SJSA1 (cell line): ENCODE data around the gene EFNA2. TPM values are rescaled to one million over a fixed set of nuclear protein-coding genes. Genes with fewer than 3 reads are reported as not detected.
A peak's percentile ranks its signal among the peaks of the same experiment; 100 is the strongest.
"Not testable (repeated sequence)": the region's sequence is repeated elsewhere in the genome, so short reads cannot be mapped to it uniquely, and the experiment has no call there.

Experiments
- DNase-seq, 2 experiments: peaks; one replicate each; pipeline ENCODE4 v3.0.0-alpha.2; 2015 to 2020; ENCODE audit warnings: low spot score in 2 of 2, low read depth in 1 of 2
- H3K27ac ChIP-seq: fragments of 250-450 bp; sonication (Bioruptor Pico); 2 replicates; pipeline ENCODE4 v1.5.1; 2020; ENCODE audit warnings: mild to moderate bottlenecking, moderate library complexity
- H3K27me3 ChIP-seq: fragments of 250-450 bp; sonication (Bioruptor Pico); replicated peaks from 2 replicates; pipeline ENCODE4 v1.5.1; 2020; ENCODE audit warnings: mild to moderate bottlenecking, moderate library complexity
- H3K36me3 ChIP-seq: fragments of 250-450 bp; sonication (Bioruptor Pico); 2 replicates; pipeline ENCODE4 v1.5.1; 2020; ENCODE audit warnings: mild to moderate bottlenecking
- H3K4me1 ChIP-seq: fragments of 250-450 bp; sonication (Bioruptor Pico); replicated peaks from 2 replicates; pipeline ENCODE4 v1.6.1; 2021; ENCODE audit warnings: mild to moderate bottlenecking
- H3K4me3 ChIP-seq: fragments of 250-450 bp; sonication (Bioruptor Pico); 2 replicates; pipeline ENCODE4 v1.5.1; 2020; ENCODE audit warnings: mild to moderate bottlenecking
- H3K9me3 ChIP-seq: fragments of 250-450 bp; sonication (Bioruptor Pico); replicated peaks from 2 replicates; pipeline ENCODE4 v1.5.1; 2020; ENCODE audit warnings: mild to moderate bottlenecking
- total RNA-seq: library from RNA; depleted of rRNA; stranded (reverse); fragments of >200 nt; shearing (Covaris generic); gene quantifications from 2 replicates; pipeline ENCODE4 v1.2.3, GENCODE V29; 2014

The EFNA2 gene
- total RNA-seq, 1 experiment from 2014 or later = not detected

- no peak overlapping the region for H3K27ac ChIP-seq
Measured at GRCh38 chr19:1245494-1246264, 40.0 kb upstream of the EFNA2 start.

GRCh38 chr19:1246265-1247087 lies 39.2 kb upstream of the EFNA2 start:
- not testable (repeated sequence) for H3K27ac ChIP-seq

More at GRCh38 chr19:1245494-1246264, 40.0 kb upstream of the EFNA2 start:
- H3K9me3 ChIP-seq = no peaks in the 10 kb centered on the region; the same call in 1 of the 2 replicates
- H3K4me1 ChIP-seq = peaks cover 56% of the 10 kb centered on the region
- no peak overlapping the region for H3K4me3 ChIP-seq
- peaks cover 43% of the 10 kb centered on the region for H3K36me3 ChIP-seq
- no peaks in the 10 kb centered on the region for H3K27me3 ChIP-seq
- DNase-seq = no peak

GRCh38 chr19:1247748-1248138 lies 37.9 kb upstream of the EFNA2 start:
- H3K36me3 ChIP-seq = peaks cover 51% of the 10 kb centered on the region
- no peaks in the 10 kb centered on the region; the same call in 1 of the 2 replicates for H3K9me3 ChIP-seq
- H3K27me3 ChIP-seq = no peaks in the 10 kb centered on the region
- DNase-seq = no peak
- peak overlapping the region; percentile 89 for H3K4me3 ChIP-seq
- peak overlapping the region; percentile 98 for H3K27ac ChIP-seq
- peaks cover 47% of the 10 kb centered on the region for H3K4me1 ChIP-seq

More at GRCh38 chr19:1246265-1247087, 39.2 kb upstream of the EFNA2 start:
- not testable (repeated sequence) for H3K4me3 ChIP-seq, H3K27me3 ChIP-seq, H3K9me3 ChIP-seq, DNase-seq
- Histone ChIP-seq H3K36me3 (peaks cover 50% of the 10 kb centered on the region), H3K4me1 (peaks cover 50% of the 10 kb centered on the region)

DNA sequence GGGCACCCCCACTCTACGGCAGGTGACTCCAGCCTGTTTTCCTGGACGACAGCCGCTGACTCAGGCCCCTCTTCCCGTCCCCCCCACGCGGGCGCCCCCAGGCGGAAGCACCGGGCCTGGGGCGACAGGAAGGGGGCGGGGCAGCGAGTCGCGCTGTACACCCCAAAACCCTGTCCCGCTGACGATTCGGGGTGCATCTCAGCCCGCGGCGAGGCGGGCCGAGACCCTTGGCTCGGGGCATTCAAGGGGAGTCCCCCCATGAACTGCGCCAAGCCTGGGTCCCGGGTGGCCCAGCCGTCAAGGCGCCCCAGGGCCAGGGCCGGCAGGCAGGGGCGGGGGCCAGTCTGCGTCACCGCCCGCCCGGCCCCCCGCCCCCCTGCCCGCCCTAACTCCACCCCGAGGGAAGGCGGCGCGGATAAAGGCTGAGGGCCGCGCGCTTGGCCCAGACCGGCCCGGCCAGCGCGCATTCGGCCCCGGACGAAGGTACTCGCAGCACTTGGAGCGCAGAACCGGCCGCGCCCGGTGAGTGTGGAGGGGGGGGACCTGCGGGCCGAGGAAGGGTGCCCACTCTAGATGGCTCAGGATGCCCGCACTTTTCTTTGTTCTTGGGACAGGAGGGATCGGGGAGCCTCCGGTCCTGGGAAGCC lies 37.4 kb upstream of the EFNA2 start, which contains the start of gene MIDN:
Gene MIDN (plus strand): TSS at position 445 of the 647 bp plus-strand sequence. CDS start 1,714 bp downstream, outside the sequence.
- Histone ChIP-seq H3K4me1 (peaks cover 51% of the 10 kb centered on the region), H3K27me3 (no peaks in the 10 kb centered on the region), H3K9me3 (no peaks in the 10 kb centered on the region; the same call in 1 of the 2 replicates), H3K4me3 (peak within 1 kb of the TSS; percentile 89), H3K27ac (peak within 1 kb of the TSS; percentile 98), H3K36me3 (peaks cover 48% of the 10 kb centered on the region)
- DNase-seq = peak; percentile 87 to 96

DNA sequence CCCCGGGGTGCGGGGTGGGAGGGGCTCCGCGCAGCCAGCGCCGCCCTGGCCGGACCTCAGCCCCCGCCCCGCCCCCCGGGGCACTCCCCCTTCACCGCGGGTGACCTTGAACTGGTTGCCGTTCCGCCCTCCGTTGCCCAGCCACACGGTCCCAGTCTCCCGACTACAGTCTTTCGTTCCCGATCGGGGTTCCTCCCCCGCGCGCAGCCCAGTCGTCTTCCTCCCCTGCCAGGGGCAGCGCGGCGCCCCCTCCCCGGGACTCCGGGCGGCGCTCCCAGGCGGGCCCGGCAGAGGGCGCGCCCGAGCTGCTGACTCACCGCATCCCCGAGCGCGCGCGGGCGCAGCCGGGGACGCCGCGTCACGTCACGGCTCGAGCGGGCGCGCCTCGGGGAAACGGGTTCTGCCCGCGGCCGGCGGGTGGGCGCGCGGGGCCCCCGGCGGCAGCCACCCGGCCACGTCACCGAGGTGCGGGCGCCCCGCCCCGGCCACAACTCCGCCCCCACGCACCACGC lies 36.8 kb upstream of the EFNA2 start:
- Histone ChIP-seq H3K36me3 (peaks cover 49% of the 10 kb centered on the region), H3K4me1 (peaks cover 54% of the 10 kb centered on the region), H3K27ac (peak overlapping the region; percentile 98), H3K27me3 (no peaks in the 10 kb centered on the region), H3K9me3 (no peaks in the 10 kb centered on the region; the same call in 1 of the 2 replicates), H3K4me3 (peak overlapping the region; percentile 89)
- peak in 1 of 2 experiments; percentile 87 for DNase-seq

DNA sequence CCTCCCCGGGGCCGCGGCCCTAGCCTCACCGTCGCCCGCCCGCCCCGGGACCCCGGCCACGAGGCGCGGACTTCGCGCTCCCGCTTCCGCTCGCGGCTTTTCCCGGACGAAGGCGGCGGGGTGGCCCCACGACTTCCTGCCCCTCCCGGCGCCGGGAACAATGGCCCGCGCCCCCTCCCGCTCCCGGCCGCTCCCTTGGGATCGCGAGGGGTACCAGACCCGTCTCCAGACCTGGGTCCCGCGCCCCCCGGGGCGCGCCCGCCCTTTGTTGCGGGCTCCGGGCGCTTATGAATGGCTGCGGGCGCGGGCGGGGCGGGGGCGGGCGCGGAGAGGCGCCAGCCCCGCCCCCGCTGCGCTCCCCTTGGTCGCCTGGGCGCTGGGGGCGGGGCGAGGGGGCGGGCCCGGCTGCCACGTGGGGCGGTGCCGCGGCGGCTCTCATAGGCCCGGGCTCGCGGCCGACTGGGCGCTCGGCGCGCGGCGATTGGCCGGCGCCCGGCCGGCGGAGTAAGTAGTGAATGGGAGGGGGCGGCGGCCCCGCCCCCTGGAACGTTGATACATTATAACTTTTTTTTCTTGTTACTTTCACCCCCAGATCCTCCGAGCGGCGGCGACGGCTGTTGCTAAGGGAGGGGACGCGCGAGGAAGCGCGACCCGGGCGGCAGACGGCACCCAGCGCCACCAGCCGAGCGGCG lies 36.2 kb upstream of the EFNA2 start:
- peak overlapping the region; percentile 89 for H3K4me3 ChIP-seq
- H3K4me1 ChIP-seq = peaks cover 54% of the 10 kb centered on the region
- no peaks in the 10 kb centered on the region for H3K27me3 ChIP-seq
- no peaks in the 10 kb centered on the region; the same call in 1 of the 2 replicates for H3K9me3 ChIP-seq
- H3K27ac ChIP-seq = peak overlapping the region; percentile 98
- DNase-seq = peak; percentile 95 to 96
- peaks cover 49% of the 10 kb centered on the region for H3K36me3 ChIP-seq

DNA sequence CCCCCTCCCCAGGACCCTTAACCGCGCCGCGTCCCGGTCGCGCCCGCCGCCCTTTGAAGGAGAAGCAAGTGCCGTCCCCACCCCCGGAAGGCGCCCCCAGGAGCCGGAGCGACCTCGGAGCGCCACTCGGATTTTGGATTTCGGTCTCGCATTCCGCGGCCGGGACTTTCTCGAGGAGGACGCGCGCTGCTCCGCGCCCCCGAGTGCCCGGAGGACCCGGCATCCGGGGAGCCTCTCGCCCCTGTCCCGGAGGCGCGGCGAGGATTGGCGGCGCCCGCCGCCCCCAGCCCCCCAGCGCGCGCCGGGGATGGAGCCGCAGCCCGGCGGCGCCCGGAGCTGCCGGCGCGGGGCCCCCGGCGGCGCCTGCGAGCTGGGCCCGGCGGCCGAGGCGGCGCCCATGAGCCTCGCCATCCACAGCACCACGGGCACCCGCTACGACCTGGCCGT lies 35.7 kb upstream of the EFNA2 start:
- H3K27me3 ChIP-seq = no peaks in the 10 kb centered on the region
- H3K9me3 ChIP-seq = no peaks in the 10 kb centered on the region; the same call in 1 of the 2 replicates
- H3K36me3 ChIP-seq = peaks cover 49% of the 10 kb centered on the region
- H3K4me1 ChIP-seq = peaks cover 54% of the 10 kb centered on the region
- H3K27ac ChIP-seq = peak overlapping the region; percentile 94
- peak overlapping the region; percentile 89 for H3K4me3 ChIP-seq
- no peak for DNase-seq

- peaks cover 55% of the 10 kb centered on the region for H3K36me3 ChIP-seq
- H3K27me3 ChIP-seq = no peaks in the 10 kb centered on the region
- DNase-seq = peak in 1 of 2 experiments; percentile 86
- no peaks in the 10 kb centered on the region; the same call in 1 of the 2 replicates for H3K9me3 ChIP-seq
- H3K4me1 ChIP-seq = peaks cover 55% of the 10 kb centered on the region
- peak overlapping the region; percentile 94 for H3K27ac ChIP-seq
- H3K4me3 ChIP-seq = peak overlapping the region; percentile 89
Measured at GRCh38 chr19:1250437-1251260, 35.0 kb upstream of the EFNA2 start.

- Histone ChIP-seq H3K27me3 (no peaks in the 10 kb centered on the region), H3K9me3 (no peaks in the 10 kb centered on the region; the same call in 1 of the 2 replicates), H3K4me3 (peak overlapping the region; percentile 89), H3K27ac (peak overlapping the region; percentile 94), H3K36me3 (peaks cover 64% of the 10 kb centered on the region), H3K4me1 (peaks cover 60% of the 10 kb centered on the region)
- DNase-seq = peak; percentile 55 to 75
Measured at GRCh38 chr19:1251330-1252220, 34.1 kb upstream of the EFNA2 start.

DNA sequence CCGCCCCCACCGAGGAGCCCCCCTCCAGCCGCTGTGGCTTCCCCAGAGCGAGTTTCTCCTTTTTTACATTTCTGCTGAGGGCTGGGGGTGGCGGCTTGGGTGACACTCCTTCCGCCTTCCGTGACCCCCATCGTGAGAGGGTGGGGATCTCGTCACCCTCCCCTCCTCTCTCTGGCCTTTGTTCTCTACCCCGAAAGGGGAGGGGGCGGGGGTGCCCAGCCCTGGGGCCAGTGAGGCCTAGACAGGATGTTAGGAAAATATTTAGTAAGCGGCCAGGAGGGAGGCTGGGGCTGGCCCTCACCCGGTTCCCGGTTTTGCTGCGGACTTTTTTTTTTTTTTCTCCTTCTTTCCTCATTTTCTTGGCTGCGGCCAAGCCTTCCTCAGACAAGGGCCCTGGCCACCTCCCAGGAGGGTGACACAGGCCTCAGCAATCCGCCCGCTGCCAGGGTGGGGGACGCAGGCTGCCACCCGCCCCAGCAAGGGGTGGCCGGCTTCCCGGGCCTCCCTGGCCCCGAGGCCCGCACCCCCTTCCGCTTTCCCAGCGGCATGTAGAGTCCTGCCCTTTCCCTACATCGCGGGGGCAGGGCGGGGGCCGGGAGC lies 33.4 kb upstream of the EFNA2 start:
- Histone ChIP-seq H3K4me1 (peaks cover 61% of the 10 kb centered on the region), H3K4me3 (peak overlapping the region; percentile 89), H3K9me3 (no peaks in the 10 kb centered on the region; the same call in 1 of the 2 replicates), H3K27ac (peak overlapping the region; percentile 94), H3K36me3 (peaks cover 72% of the 10 kb centered on the region), H3K27me3 (no peaks in the 10 kb centered on the region)
- peak; percentile 99 for DNase-seq
